B cell (primary cell): Measurements from ENCODE around the gene BHLHE41. TPM values are rescaled to one million over a fixed set of nuclear protein-coding genes. Genes with fewer than 3 reads are reported as not detected.
A peak's percentile ranks its signal among the peaks of the same experiment; 100 is the strongest.

Experiments
- ATAC-seq: fragments of 200-7000 bp; cut with Tn5 transposase; one replicate; pipeline ENCODE4 v1.10.0; 2021; ENCODE audit warnings: low read depth, mild to moderate bottlenecking, moderate number of reproducible peaks, moderate library complexity
- CTCF ChIA-PET: fragments of 350-600 bp; sonication (Branson Sonifier 250); formaldehyde crosslinking; loops from one replicate; lab custom pipeline; 2021; ENCODE audit warnings: antibody characterized with exemption, inconsistent platforms; lab: Charles Lee
- POLR2A ChIA-PET: fragments of 350-600 bp; sonication (Branson Sonifier 250); formaldehyde crosslinking; loops from one replicate; lab custom pipeline; 2021; ENCODE audit warnings: antibody characterized with exemption; lab: Charles Lee
- DNase-seq: peaks from one replicate; pipeline ENCODE4 v3.0.0; 2013
- H2AFZ ChIP-seq: 2 replicates; pipeline ENCODE4 v1.6.1; 2012; ENCODE audit warnings: mild to moderate bottlenecking, low read depth, low read length; ENCODE audit not compliant: insufficient read depth, poor library complexity, severe bottlenecking
- H3K27ac ChIP-seq, 2 donors: 1 replicate in 1 of 2; 2 replicates in 1 of 2; pipeline ENCODE4 v1.5.1; 2012 to 2013; ENCODE audit warnings: low read length in 2 of 2, mild to moderate bottlenecking in 2 of 2, moderate library complexity in 1 of 2
- H3K27me3 ChIP-seq, 4 experiments: fragments of 200-600 bp in 1 of 4; sonication (generic) in 1 of 4; replicated peaks in 1 of 4; 1 replicate in 2 of 4; 2 replicates in 2 of 4; pipeline versions ENCODE4 v1.6.1 to v1.7.0; 2013 to 2016; ENCODE audit warnings: low read length in 3 of 4, mild to moderate bottlenecking in 2 of 4, mixed read lengths in 1 of 4, moderate library complexity in 1 of 4; ENCODE audit not compliant: insufficient read depth in 4 of 4, control insufficient read depth in 3 of 4; ENCODE audit errors: control extremely low read depth in 1 of 4
- H3K36me3 ChIP-seq, 2 experiments: replicated peaks in 1 of 2; 1 replicate in 1 of 2; 2 replicates in 1 of 2; pipeline versions ENCODE4 v1.6.1 to v1.7.1; 2013; ENCODE audit warnings: low read length in 1 of 2; ENCODE audit not compliant: insufficient read depth in 2 of 2, control insufficient read depth in 1 of 2; ENCODE audit errors: control extremely low read depth in 1 of 2, extremely low read depth in 1 of 2
- H3K4me1 ChIP-seq, 2 donors: fragments of 200-600 bp in 1 of 2; sonication (generic) in 1 of 2; 1 replicate in 1 of 2; 2 replicates in 1 of 2; pipeline versions ENCODE4 v1.5.1 to v1.6.1; 2013 to 2017; ENCODE audit warnings: low read length in 2 of 2; ENCODE audit not compliant: control insufficient read depth in 2 of 2, insufficient read depth in 2 of 2
- H3K4me2 ChIP-seq: replicated peaks from 2 replicates; pipeline ENCODE3; 2012; ENCODE audit warnings: mild to moderate bottlenecking, low read depth, low read length; ENCODE audit not compliant: poor library complexity, severe bottlenecking
- H3K4me3 ChIP-seq, 5 experiments: fragments of 200-600 bp in 1 of 5; sonication (generic) in 1 of 5; 1 replicate in 3 of 5; 2 replicates in 2 of 5; pipeline versions ENCODE4 v1.5.1 to v1.7.0; 2011 to 2016; ENCODE audit warnings: low read length in 4 of 5, mild to moderate bottlenecking in 4 of 5, low read depth in 2 of 5, control low read depth in 1 of 5, moderate library complexity in 1 of 5; ENCODE audit not compliant: insufficient read depth in 1 of 5; ENCODE audit errors: control extremely low read depth in 1 of 5, extremely low read depth in 1 of 5
- H3K79me2 ChIP-seq: fragments of 200-600 bp; sonication (generic); one replicate; pipeline ENCODE4 v1.6.0; 2016; ENCODE audit warnings: low read length; ENCODE audit not compliant: control insufficient read depth, insufficient read depth
- H3K9ac ChIP-seq: fragments of 200-600 bp; sonication (generic); 2 replicates; pipeline ENCODE4 v1.6.1; 2017; ENCODE audit warnings: mild to moderate bottlenecking, low read length, moderate library complexity
- H3K9me3 ChIP-seq, 3 donors: one replicate each; pipeline versions ENCODE4 v1.6.1 to v1.7.1; 2013; ENCODE audit warnings: low read length in 2 of 3; ENCODE audit not compliant: control insufficient read depth in 2 of 3, insufficient read depth in 1 of 3; ENCODE audit errors: control extremely low read depth in 1 of 3
- H4K20me1 ChIP-seq: 2 replicates; pipeline ENCODE4 v1.6.0; 2012; ENCODE audit warnings: mild to moderate bottlenecking, low read length; ENCODE audit not compliant: insufficient read depth, control insufficient read depth, poor library complexity, severe bottlenecking
- H3K27ac Mint-ChIP-seq: one replicate; pipeline ENCODE4 v1.8.0; 2021; ENCODE audit warnings: mixed read lengths
- H3K27me3 Mint-ChIP-seq: one replicate; pipeline ENCODE4 v1.8.0; 2021; ENCODE audit warnings: mixed read lengths
- H3K4me1 Mint-ChIP-seq: one replicate; pipeline ENCODE4 v1.8.0; 2021; ENCODE audit warnings: mixed read lengths
- H3K4me3 Mint-ChIP-seq: one replicate; pipeline ENCODE4 v1.8.0; 2021; ENCODE audit warnings: mixed read lengths
- H3K9me3 Mint-ChIP-seq: one replicate; pipeline ENCODE4 v1.8.0; 2022; ENCODE audit warnings: mixed read lengths; ENCODE audit not compliant: insufficient read depth
- EZH2 ChIP-seq: IDR thresholded peaks from 2 replicates; pipeline ENCODE4 v1.6.1; 2012; ENCODE audit warnings: borderline replicate concordance, low read depth, mild to moderate bottlenecking, moderate library complexity, low read length; ENCODE audit not compliant: insufficient read depth, poor library complexity, severe bottlenecking
- WGBS: methylation state at CpG from one replicate; pipeline ENCODE4 v1.1.5; 2013; ENCODE audit warnings: missing lambda C conversion rate; ENCODE audit not compliant: insufficient coverage; 5-methylcytosine and 5-hydroxymethylcytosine counted together
- intact Hi-C: fragments of 100-400 bp; cut with micrococcal nuclease; formaldehyde crosslinking; loops from one replicate; pipeline ENCODE4 v1.10.0; 2022
- polyA plus RNA-seq: library from polyadenylated mRNA; depleted of rRNA; stranded (reverse); fragments of >200 nt; gene quantifications from 2 replicates; pipeline ENCODE4 v1.2.3, GENCODE V29; 2012
- total RNA-seq, 2 donors: library from RNA; stranded (reverse); fragments of 120-200 nt in 1 of 2; gene quantifications; 1 replicate in 1 of 2; 2 replicates in 1 of 2; pipeline versions ENCODE4 v1.2.3 to v1.2.4, GENCODE V29; 2013 to 2022
- TF ChIP-seq, protein P1 (sequence below): fragments of 200-600 bp; IDR thresholded peaks from one replicate; pipeline ENCODE4 v1.8.0; 2022; ENCODE audit warnings: antibody characterized with exemption, mild to moderate bottlenecking

BHLHE41 gene
- total and polyA plus RNA-seq, 2 donors (not counting 1 experiment from before 2014, with no cell fraction given) = 12.0 to 57.2 TPM

DNA sequence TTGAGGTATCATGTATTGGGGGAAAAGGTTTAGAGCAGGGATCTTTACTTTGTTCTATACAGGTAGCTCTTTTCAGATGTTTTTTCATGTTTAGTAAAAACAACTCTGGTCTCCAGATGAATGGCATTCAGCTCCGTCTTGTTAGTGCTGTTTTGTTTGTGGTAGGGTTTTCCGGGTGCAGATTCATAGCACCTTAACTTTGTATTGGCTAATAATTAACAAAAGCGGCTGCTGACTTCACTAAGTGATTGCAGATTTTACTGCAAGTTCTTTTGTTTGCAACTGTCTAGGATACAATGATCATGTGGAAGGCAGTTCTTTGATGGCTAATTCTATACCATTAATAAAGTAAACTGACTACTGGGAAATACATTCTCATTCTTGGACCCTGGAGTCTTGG, 32.2 kb upstream of the BHLHE41 start:
- peak overlapping the region; percentile 99 for H3K27ac Mint-ChIP-seq
- Histone ChIP-seq H3K4me2 (peak overlapping the region; percentile 71), H3K9ac (peak overlapping the region; percentile 51), H3K27me3 (no peaks in the 10 kb centered on the region), H3K4me3 (peak overlapping the region in 1 of 5 experiments; percentile 53), H3K4me1 (peaks cover 78 to 92% of the 10 kb centered on the region in 2 donors), H3K79me2 (no peaks in the 10 kb centered on the region), H3K9me3 (peaks cover 0 to 4% (median 0%) of the 10 kb centered on the region in 3 donors), H2AFZ (peak overlapping the region; percentile 52), H3K27ac (peak overlapping the region; percentile 84 to 88), H4K20me1 (no peaks in the 10 kb centered on the region), H3K36me3 (no peaks in the 10 kb centered on the region)
- 42% methylated on average over 2 of the region's 3 CpGs for WGBS
- DNase-seq (no peak), ATAC-seq (no peak)
- CTCF ChIA-PET = interaction anchor here (0.8 to 5.2 kb wide), 17 partner anchors 10 to 675 kb away, joined by 3 to 72 read pairs (median 5); partner anchors contain the start of genes BHLHE41, ITPR2 and SSPN
- POLR2A ChIA-PET = interaction anchor here (0.5 to 6.4 kb wide), 16 partner anchors 11 to 772 kb away, joined by 3 to 117 read pairs (median 4); partner anchors contain the start of genes BHLHE41 and SSPN
- H3K4me1 Mint-ChIP-seq = peaks cover 94% of the 10 kb centered on the region
- TF ChIP-seq, protein P1, sequence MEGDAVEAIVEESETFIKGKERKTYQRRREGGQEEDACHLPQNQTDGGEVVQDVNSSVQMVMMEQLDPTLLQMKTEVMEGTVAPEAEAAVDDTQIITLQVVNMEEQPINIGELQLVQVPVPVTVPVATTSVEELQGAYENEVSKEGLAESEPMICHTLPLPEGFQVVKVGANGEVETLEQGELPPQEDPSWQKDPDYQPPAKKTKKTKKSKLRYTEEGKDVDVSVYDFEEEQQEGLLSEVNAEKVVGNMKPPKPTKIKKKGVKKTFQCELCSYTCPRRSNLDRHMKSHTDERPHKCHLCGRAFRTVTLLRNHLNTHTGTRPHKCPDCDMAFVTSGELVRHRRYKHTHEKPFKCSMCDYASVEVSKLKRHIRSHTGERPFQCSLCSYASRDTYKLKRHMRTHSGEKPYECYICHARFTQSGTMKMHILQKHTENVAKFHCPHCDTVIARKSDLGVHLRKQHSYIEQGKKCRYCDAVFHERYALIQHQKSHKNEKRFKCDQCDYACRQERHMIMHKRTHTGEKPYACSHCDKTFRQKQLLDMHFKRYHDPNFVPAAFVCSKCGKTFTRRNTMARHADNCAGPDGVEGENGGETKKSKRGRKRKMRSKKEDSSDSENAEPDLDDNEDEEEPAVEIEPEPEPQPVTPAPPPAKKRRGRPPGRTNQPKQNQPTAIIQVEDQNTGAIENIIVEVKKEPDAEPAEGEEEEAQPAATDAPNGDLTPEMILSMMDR = no peak
- no peak for TF ChIP-seq EZH2
- intact Hi-C loops = loop anchor here (2.0 kb wide), 1 partner anchor 676 kb away; the partner anchor contains the start of gene ITPR2
- no peaks in the 10 kb centered on the region for H3K9me3 Mint-ChIP-seq
- peak overlapping the region; percentile 84 for H3K4me3 Mint-ChIP-seq
- no peaks in the 10 kb centered on the region for H3K27me3 Mint-ChIP-seq
